ENCODE results near the gene ALOX15B. TPM values are rescaled to one million over a fixed set of nuclear protein-coding genes. Genes with fewer than 3 reads are reported as not detected.
A peak's percentile ranks its signal among the peaks of the same experiment; 100 is the strongest.

The ALOX15B gene, protein sequence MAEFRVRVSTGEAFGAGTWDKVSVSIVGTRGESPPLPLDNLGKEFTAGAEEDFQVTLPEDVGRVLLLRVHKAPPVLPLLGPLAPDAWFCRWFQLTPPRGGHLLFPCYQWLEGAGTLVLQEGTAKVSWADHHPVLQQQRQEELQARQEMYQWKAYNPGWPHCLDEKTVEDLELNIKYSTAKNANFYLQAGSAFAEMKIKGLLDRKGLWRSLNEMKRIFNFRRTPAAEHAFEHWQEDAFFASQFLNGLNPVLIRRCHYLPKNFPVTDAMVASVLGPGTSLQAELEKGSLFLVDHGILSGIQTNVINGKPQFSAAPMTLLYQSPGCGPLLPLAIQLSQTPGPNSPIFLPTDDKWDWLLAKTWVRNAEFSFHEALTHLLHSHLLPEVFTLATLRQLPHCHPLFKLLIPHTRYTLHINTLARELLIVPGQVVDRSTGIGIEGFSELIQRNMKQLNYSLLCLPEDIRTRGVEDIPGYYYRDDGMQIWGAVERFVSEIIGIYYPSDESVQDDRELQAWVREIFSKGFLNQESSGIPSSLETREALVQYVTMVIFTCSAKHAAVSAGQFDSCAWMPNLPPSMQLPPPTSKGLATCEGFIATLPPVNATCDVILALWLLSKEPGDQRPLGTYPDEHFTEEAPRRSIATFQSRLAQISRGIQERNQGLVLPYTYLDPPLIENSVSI
- total RNA-seq: 1 to 10 TPM in 1 of 9 donors, under 1 TPM in 4, not detected in 4; 0.07 to 2.2 (median 0.18) TPM
- 1 to 10 TPM in 1 of 2 donors, under 1 TPM in 1; 0.23 to 1.4 TPM for polyA plus RNA-seq
- long read RNA-seq, donor 1: 0 reads
- long read RNA-seq, donor 2, partial matches to known transcripts: 0 of 1 reads
- long read RNA-seq, donor 2, other reads (novel, unspliced or antisense): 0 of 1 reads
- long read RNA-seq, donor 3, partial matches to known transcripts: 1 of 1 reads
- long read RNA-seq, donor 3, other reads (novel, unspliced or antisense): 0 of 1 reads

DNA sequence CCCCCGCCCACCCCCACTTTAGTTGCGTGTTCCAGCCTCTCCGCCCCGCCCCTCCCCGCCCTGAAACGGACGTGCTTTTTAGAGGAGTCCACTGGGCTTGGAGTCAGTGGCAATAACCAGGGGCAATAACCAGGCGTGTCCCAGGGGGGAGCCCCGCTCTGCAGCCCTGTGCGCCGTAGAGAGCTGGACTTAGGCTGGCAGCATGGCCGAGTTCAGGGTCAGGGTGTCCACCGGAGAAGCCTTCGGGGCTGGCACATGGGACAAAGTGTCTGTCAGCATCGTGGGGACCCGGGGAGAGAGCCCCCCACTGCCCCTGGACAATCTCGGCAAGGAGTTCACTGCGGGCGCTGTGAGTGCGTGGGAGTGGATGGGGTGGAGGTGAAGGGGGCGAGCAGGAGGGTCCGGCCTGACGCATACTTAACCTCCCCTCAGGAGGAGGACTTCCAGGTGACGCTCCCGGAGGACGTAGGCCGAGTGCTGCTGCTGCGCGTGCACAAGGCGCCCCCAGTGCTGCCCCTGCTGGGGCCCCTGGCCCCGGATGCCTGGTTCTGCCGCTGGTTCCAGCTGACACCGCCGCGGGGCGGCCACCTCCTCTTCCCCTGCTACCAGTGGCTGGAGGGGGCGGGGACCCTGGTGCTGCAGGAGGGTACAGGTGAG, at the start of gene ALOX15B:
TSS of gene ALOX15B (plus strand) at position 106 of the 657 bp plus-strand sequence. CDS start at position 203, 97 bp downstream.
- ATAC-seq (peak in 1 of 4 donors; percentile 33), DNase-seq (no peak)
- peaks cover 0 to 26% (median 0%) of the 10 kb centered on the region in 12 donors for H3K4me1 ChIP-seq
- TF ChIP-seq, protein P1, sequence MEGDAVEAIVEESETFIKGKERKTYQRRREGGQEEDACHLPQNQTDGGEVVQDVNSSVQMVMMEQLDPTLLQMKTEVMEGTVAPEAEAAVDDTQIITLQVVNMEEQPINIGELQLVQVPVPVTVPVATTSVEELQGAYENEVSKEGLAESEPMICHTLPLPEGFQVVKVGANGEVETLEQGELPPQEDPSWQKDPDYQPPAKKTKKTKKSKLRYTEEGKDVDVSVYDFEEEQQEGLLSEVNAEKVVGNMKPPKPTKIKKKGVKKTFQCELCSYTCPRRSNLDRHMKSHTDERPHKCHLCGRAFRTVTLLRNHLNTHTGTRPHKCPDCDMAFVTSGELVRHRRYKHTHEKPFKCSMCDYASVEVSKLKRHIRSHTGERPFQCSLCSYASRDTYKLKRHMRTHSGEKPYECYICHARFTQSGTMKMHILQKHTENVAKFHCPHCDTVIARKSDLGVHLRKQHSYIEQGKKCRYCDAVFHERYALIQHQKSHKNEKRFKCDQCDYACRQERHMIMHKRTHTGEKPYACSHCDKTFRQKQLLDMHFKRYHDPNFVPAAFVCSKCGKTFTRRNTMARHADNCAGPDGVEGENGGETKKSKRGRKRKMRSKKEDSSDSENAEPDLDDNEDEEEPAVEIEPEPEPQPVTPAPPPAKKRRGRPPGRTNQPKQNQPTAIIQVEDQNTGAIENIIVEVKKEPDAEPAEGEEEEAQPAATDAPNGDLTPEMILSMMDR (IDR thresholded peaks at IDR 0.05): no peak
- no peak for TF ChIP-seq POLR2A (IDR thresholded peaks at IDR 0.05)
- peaks cover 0 to 27% (median 10%) of the 10 kb centered on the region in 9 donors for H3K27me3 ChIP-seq
- H3K9me3 ChIP-seq: no peaks in the 10 kb centered on the region
- intact Hi-C loops (cut with DNase I): loop anchor here in 1 of 10 donors (10.0 kb wide), 1 partner anchor 224 kb away; no protein-coding TSS in a partner anchor
- 11 to 19% (median 16%) methylated on average over 17 to 37 of the region's 37 CpGs for WGBS, 4 donors
- no peak within 1 kb of the TSS for H3K27ac ChIP-seq
- no peaks in the 10 kb centered on the region for H3K36me3 ChIP-seq
- H3K4me3 ChIP-seq: peak within 1 kb of the TSS in 3 of 12 donors; percentile 10 to 49 (median 23)

DNA sequence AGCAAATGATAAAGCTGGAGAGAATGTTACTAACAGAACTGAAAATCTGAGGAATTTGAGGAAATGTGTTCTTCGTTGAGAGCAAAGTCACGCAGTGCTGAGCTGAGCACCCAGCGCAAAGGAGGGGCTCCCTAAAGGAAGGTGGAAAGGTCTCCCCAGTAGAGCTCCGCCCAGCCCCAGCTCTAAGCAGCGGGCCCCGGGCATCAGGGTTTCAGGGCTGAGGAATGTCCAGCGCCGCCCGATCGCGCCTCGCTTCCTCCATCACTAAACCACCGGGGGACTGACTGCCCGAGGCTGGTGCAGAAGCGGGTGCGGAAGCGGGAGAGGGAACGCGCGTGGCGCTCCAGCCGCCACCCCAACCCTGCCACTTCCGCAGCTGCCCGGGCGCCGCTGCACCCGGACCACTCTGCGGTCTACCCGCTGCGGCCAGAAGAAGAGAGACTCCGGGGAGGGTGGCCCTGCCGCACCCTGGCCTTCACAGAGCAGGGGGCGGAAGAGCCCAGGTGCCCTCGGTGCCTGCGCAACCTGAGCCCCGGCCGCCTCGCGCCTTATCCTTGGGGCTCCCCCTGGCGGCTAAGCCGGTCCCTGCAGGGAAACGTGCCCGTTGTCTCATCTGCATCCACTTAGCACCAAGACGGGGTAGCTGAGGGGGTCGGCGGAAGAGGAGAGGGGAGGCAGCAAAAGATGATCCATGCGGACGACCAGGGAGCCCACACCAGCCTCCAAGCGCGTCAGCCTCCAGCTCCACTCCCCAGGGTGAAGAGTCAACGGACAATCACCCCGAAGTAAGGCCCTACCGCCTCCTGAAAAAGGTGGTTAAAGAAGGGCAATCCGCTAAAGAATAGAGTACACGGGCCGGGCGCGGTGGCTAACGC, 48.8 kb upstream of the ALOX15B start:
- intact Hi-C loops (cut with DNase I): loop anchor here (1.0 to 10.0 kb wide), 18 partner anchors 51 to 248 kb away; partner anchors contain the start of genes CNTROB (in 2 of the 10) and TRAPPC1 (in 2 of the 10)
- Histone ChIP-seq H3K4me1 (peaks cover 0 to 19% (median 5%) of the 10 kb centered on the region in 12 donors), H3K36me3 (no peaks in the 10 kb centered on the region), H3K4me3 (peak overlapping the region; percentile 16 to 75 (median 63)), H3K9me3 (no peaks in the 10 kb centered on the region), H3K27me3 (peaks cover 0 to 6% (median 0%) of the 10 kb centered on the region in 9 donors), H3K27ac (peak overlapping the region in 5 of 12 donors; percentile 8 to 84 (median 62))
- DNase-seq: peak; percentile 73 to 92 (median 83)
- TF ChIP-seq, protein P1 (IDR thresholded peaks at IDR 0.05): peak; percentile 93 to 100 (median 95)
- TF ChIP-seq POLR2A (IDR thresholded peaks at IDR 0.05): no peak
- peak; percentile 54 to 87 (median 84) for ATAC-seq
- 4 to 6% (median 5%) methylated on average over 40 to 59 of the region's 59 CpGs for WGBS, 4 donors

DNA sequence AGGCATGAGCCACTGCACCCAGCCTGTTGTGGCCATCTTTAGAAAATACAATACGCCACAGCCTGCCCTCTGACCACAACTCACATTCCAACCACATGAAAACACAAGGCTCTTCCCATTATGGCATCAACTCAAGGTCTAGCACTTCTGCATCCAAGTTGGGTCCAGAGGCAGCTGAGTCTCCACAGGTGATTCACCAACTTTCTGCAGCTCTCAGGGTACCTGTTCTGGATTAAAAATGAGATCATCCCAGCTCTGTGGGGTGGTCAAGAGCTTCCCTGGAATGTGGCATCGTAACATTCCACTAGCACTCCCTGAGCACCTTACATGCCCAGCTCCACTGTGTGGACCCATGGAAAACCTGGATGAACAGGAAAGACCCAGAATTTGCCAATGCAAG, 46.3 kb upstream of the ALOX15B start:
- 91 to 100% (median 94%) methylated on average over 2 of the region's 2 CpGs for WGBS, 4 donors
- no peaks in the 10 kb centered on the region for H3K36me3 ChIP-seq
- no peak for ATAC-seq

More for the DNA sequence above, 46.3 kb upstream of the ALOX15B start:
- intact Hi-C loops (cut with DNase I): loop anchor here in 4 of 10 donors (5.0 to 10.0 kb wide), 4 partner anchors 52 to 250 kb away; partner anchors contain the start of genes CNTROB (in 1 of the 4) and TRAPPC1 (in 1 of the 4)
- peaks cover 0 to 22% (median 11%) of the 10 kb centered on the region in 12 donors for H3K4me1 ChIP-seq
- H3K9me3 ChIP-seq: no peaks in the 10 kb centered on the region
- H3K4me3 ChIP-seq: no peak overlapping the region
- no peak for TF ChIP-seq POLR2A (IDR thresholded peaks at IDR 0.05)
- TF ChIP-seq, protein P1 (IDR thresholded peaks at IDR 0.05): no peak
- H3K27me3 ChIP-seq: peaks cover 0 to 3% (median 0%) of the 10 kb centered on the region in 9 donors
- H3K27ac ChIP-seq: no peak overlapping the region
- no peak for DNase-seq
